PC-9 (cell line): ENCODE data around the gene KCNH6.

ENCODE experiments used
- EZH2 ChIP-seq: fragments of 200-600 bp; sonication (generic); IDR thresholded peaks from 2 replicates; pipeline ENCODE4 v1.8.0; 2017; ENCODE audit warnings: antibody characterized with exemption, low read depth
- TF ChIP-seq, protein P1 (sequence below): fragments of 200-600 bp; sonication (generic); conservative IDR thresholded peaks from 2 replicates; pipeline ENCODE4 v1.6.1; 2017; ENCODE audit warnings: mixed run types, antibody characterized with exemption, mild to moderate bottlenecking, moderate library complexity

DNA sequence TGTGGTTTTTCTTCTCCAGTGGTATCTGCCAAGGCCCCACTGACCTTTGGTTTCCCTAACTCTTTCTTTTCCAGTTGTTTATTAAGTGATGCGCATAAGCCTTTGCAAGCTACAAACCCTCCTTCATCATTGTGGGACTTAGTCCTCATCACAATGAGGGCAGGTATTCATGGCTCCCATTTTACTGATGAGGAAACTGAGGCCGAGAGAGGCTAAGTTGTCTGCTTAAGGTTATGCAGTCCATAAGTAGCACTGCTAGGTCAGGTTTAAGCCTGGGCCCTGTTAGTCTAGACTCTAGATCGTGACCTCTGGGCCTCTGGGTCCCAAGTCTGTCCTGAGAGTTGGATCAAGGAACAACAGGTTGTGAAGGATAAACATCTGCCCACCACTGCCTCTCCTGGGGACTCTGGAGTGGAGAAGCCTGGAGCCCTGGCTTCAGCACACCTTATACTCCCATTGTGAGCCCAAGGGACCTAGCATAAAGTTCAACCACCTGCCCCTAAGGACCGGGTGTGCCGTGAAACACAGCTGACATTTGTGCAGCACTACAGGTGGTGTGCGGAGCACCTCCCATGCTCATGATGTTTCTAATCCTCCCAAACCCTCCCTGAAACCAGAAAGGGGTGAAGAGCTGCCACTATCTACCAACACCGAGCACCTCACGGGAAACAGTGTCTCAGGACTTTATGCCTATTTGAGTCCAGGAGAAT is 5.2 kb upstream of the KCNH6 start:
- TF ChIP-seq, protein P1, sequence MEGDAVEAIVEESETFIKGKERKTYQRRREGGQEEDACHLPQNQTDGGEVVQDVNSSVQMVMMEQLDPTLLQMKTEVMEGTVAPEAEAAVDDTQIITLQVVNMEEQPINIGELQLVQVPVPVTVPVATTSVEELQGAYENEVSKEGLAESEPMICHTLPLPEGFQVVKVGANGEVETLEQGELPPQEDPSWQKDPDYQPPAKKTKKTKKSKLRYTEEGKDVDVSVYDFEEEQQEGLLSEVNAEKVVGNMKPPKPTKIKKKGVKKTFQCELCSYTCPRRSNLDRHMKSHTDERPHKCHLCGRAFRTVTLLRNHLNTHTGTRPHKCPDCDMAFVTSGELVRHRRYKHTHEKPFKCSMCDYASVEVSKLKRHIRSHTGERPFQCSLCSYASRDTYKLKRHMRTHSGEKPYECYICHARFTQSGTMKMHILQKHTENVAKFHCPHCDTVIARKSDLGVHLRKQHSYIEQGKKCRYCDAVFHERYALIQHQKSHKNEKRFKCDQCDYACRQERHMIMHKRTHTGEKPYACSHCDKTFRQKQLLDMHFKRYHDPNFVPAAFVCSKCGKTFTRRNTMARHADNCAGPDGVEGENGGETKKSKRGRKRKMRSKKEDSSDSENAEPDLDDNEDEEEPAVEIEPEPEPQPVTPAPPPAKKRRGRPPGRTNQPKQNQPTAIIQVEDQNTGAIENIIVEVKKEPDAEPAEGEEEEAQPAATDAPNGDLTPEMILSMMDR, result no peak
- no peak for TF ChIP-seq EZH2
